Colonic mucosa (tissue), 4 donors: ENCODE data around the gene OGFOD1. TPM values are rescaled to one million over a fixed set of nuclear protein-coding genes. Genes with fewer than 3 reads are reported as not detected.

Experiments
- DNase-seq: peaks from one replicate; pipeline ENCODE4 v3.0.0-alpha.2; 2020
- H3K27ac ChIP-seq: fragments of 200-600 bp; one replicate; pipeline ENCODE4 v1.8.0; 2021
- H3K27me3 ChIP-seq: fragments of 200-600 bp; one replicate; pipeline ENCODE4 v1.8.0; 2021
- H3K36me3 ChIP-seq: fragments of 200-600 bp; one replicate; pipeline ENCODE4 v1.8.0; 2021
- H3K4me1 ChIP-seq: fragments of 200-600 bp; one replicate; pipeline ENCODE4 v1.8.0; 2021; ENCODE audit warnings: mild to moderate bottlenecking
- H3K4me3 ChIP-seq: fragments of 200-600 bp; one replicate; pipeline ENCODE4 v1.8.0; 2021
- H3K9ac ChIP-seq, 2 donors: one replicate each; pipeline ENCODE4 v1.7.0; 2013; ENCODE audit warnings: control low read depth in 2 of 2, low read depth in 2 of 2, low read length in 2 of 2
- H3K9me3 ChIP-seq: fragments of 200-600 bp; one replicate; pipeline ENCODE4 v1.8.0; 2021
- CTCF ChIP-seq: fragments of 200-600 bp; IDR thresholded peaks from one replicate; pipeline ENCODE4 v1.8.0; 2022; ENCODE audit warnings: antibody characterized with exemption, mild to moderate bottlenecking
- intact Hi-C: fragments of 100-400 bp; cut with DNase I; formaldehyde crosslinking; loops from one replicate; pipeline ENCODE4 v1.14.1; 2022
- total RNA-seq, 2 donors: library from RNA; stranded (reverse); fragmentation: NEBNext Ultra II Directional in 1 of 2; extraction: Animal tissue kit (Norgen Biotek cat#: 25700) in 1 of 2; gene quantifications; one replicate each; pipeline ENCODE4 v1.2.1, GENCODE V29; 2021
- donor health status: healthy.
- donor health status: DM: no; HTN: no; CAD: no.
- donor health status: DM: no; HTN: no; CAD: no.

Gene OGFOD1
- total RNA-seq, 2 donors from 2014 or later = 20.3 to 33.0 TPM

GRCh38 chr16:56479469-56479868, 28.1 kb downstream of the OGFOD1 start:
- TF ChIP-seq CTCF = no peak
- intact Hi-C loops = no loop called here
- H3K36me3 ChIP-seq = peaks cover 4% of the 10 kb centered on the region

GRCh38 chr16:56480776-56481467, 29.6 kb downstream of the OGFOD1 start:
- intact Hi-C loops = no loop called here
- DNase-seq = no peak
- Histone ChIP-seq H3K4me1 (no peaks in the 10 kb centered on the region), H3K4me3 (no peak overlapping the region), H3K36me3 (peaks cover 4% of the 10 kb centered on the region), H3K27ac (no peak overlapping the region), H3K9ac (no peak overlapping the region), H3K9me3 (no peaks in the 10 kb centered on the region), H3K27me3 (no peaks in the 10 kb centered on the region)
- no peak for TF ChIP-seq CTCF

More at GRCh38 chr16:56479469-56479868, 28.1 kb downstream of the OGFOD1 start:
- DNase-seq = no peak
- Histone ChIP-seq H3K4me3 (no peak overlapping the region), H3K9ac (no peak overlapping the region), H3K27ac (no peak overlapping the region), H3K27me3 (no peaks in the 10 kb centered on the region), H3K9me3 (no peaks in the 10 kb centered on the region), H3K4me1 (no peaks in the 10 kb centered on the region)

- no peaks in the 10 kb centered on the region for H3K9me3 ChIP-seq
- peaks cover 4% of the 10 kb centered on the region for H3K36me3 ChIP-seq
- no peaks in the 10 kb centered on the region for H3K27me3 ChIP-seq
- H3K4me1 ChIP-seq = no peaks in the 10 kb centered on the region
- intact Hi-C loops = no loop called here
- H3K27ac ChIP-seq = no peak overlapping the region
- no peak for TF ChIP-seq CTCF
- DNase-seq = no peak
- H3K9ac ChIP-seq = no peak overlapping the region
- no peak overlapping the region for H3K4me3 ChIP-seq
Measured at GRCh38 chr16:56481468-56482122, 30.2 kb downstream of the OGFOD1 start.

GRCh38 chr16:56482683-56483236, 31.4 kb downstream of the OGFOD1 start:
- no peak for TF ChIP-seq CTCF

GRCh38 chr16:56483394-56483793, 32.0 kb downstream of the OGFOD1 start:
- H3K4me3 ChIP-seq = no peak overlapping the region
- H3K4me1 ChIP-seq = no peaks in the 10 kb centered on the region
- no peak overlapping the region for H3K27ac ChIP-seq
- no peak overlapping the region for H3K9ac ChIP-seq
- H3K27me3 ChIP-seq = no peaks in the 10 kb centered on the region
- no peaks in the 10 kb centered on the region for H3K9me3 ChIP-seq
- no peak for DNase-seq
- intact Hi-C loops = no loop called here
- no peak for TF ChIP-seq CTCF
- peaks cover 4% of the 10 kb centered on the region for H3K36me3 ChIP-seq

More at GRCh38 chr16:56482683-56483236, 31.4 kb downstream of the OGFOD1 start:
- no peaks in the 10 kb centered on the region for H3K27me3 ChIP-seq
- no peak overlapping the region for H3K27ac ChIP-seq
- no peak for DNase-seq
- no peaks in the 10 kb centered on the region for H3K9me3 ChIP-seq
- no peak overlapping the region for H3K4me3 ChIP-seq
- no peak overlapping the region for H3K9ac ChIP-seq
- no peaks in the 10 kb centered on the region for H3K4me1 ChIP-seq
- H3K36me3 ChIP-seq = peaks cover 4% of the 10 kb centered on the region
- intact Hi-C loops = no loop called here
